LNCaP clone FGC (cell line): ENCODE data around the gene ALDH1B1.

Experiments
- DNase-seq: peaks from one replicate; pipeline ENCODE4 v3.0.0-alpha.2; 2011; ENCODE audit warnings: low read depth
- H3K4me3 ChIP-seq: 2 replicates; pipeline ENCODE4 v1.5.1; 2011; ENCODE audit warnings: mild to moderate bottlenecking, low read depth, low read length, control low read depth
- CTCF ChIP-seq: IDR thresholded peaks from 2 replicates; pipeline ENCODE4 v1.5.1; 2012; ENCODE audit warnings: mild to moderate bottlenecking; ENCODE audit not compliant: control insufficient read depth, insufficient read depth; ENCODE audit errors: extremely low read depth

ALDH1B1 gene

DNA sequence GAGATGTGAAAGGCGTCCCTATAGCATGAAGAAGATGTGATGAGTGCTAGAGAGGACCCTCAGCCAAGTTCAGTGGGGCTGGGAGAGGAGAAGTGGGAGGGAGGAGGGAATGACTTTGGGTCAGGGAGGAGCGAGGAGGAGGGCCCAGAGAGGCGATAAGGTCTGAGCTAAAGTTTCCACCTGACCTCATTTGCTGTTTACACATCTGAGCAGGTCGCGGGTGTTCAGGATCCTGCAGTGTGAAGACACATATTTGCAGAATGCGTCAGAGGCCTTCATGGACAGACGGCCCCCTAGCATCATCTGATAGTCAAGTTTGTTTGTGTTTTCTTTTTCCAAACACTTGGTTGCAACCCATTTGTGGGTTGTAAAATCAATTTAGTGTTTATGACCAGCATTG is 50.7 kb downstream of the ALDH1B1 start:
- TF ChIP-seq CTCF: no peak
- H3K4me3 ChIP-seq: no peak overlapping the region
- no peak for DNase-seq

- H3K4me3 ChIP-seq: no peak overlapping the region
- no peak for DNase-seq
- no peak for TF ChIP-seq CTCF
Measured at GRCh38 chr9:38443597-38443996, 51.1 kb downstream of the ALDH1B1 start.

GRCh38 chr9:38445154-38446043 is 52.9 kb downstream of the ALDH1B1 start:
- TF ChIP-seq CTCF: no peak
- no peak overlapping the region for H3K4me3 ChIP-seq
- DNase-seq: no peak

GRCh38 chr9:38447703-38448102 is 55.2 kb downstream of the ALDH1B1 start:
- DNase-seq: no peak
- TF ChIP-seq CTCF: no peak
- H3K4me3 ChIP-seq: no peak overlapping the region
